K562 (cell line): ENCODE results near the gene RNF144A. TPM values are rescaled to one million over a fixed set of nuclear protein-coding genes. Genes with fewer than 3 reads are reported as not detected.
A peak's percentile ranks its signal among the peaks of the same experiment; 100 is the strongest.

Source experiments
- BDP1 ChIP-seq: IDR thresholded peaks from 3 replicates; pipeline ENCODE4 v1.6.1; 2011; ENCODE audit not compliant: insufficient read length, insufficient read depth
- CCNT2 ChIP-seq: IDR thresholded peaks from 2 replicates; pipeline ENCODE4 v1.6.1; 2011; ENCODE audit warnings: borderline replicate concordance, low read depth, mild to moderate bottlenecking, moderate library complexity, mixed read lengths, low read length; ENCODE audit not compliant: insufficient read length; ENCODE audit errors: extremely low read depth
- FOXP4 ChIP-seq: sonication (generic); formaldehyde crosslinking; IDR thresholded peaks from 2 replicates; pipeline ENCODE4 v1.8.0; 2022; ENCODE audit warnings: mild to moderate bottlenecking, missing genetic modification reagents, borderline replicate concordance
- MCM7 ChIP-seq, 2 experiments: fragments of 450-650 bp; IDR thresholded peaks; 2 replicates each; pipeline ENCODE4 v1.6.1; 2016 to 2018
- POU5F1 ChIP-seq: fragments of 150-350 bp; IDR thresholded peaks from 2 replicates; pipeline ENCODE4 v1.6.1; 2014; ENCODE audit warnings: borderline replicate concordance, low read length, low read depth, mild to moderate bottlenecking; ENCODE audit not compliant: partially characterized antibody
- RERE ChIP-seq: sonication (generic); formaldehyde crosslinking; IDR thresholded peaks from 2 replicates; pipeline ENCODE4 v1.8.0; 2023; ENCODE audit warnings: missing genetic modification reagents, mild to moderate bottlenecking, borderline replicate concordance
- STAT5B ChIP-seq: fragments of 250-450 bp; sonication (Bioruptor Pico); IDR thresholded peaks from 2 replicates; pipeline ENCODE4 v1.8.0; 2021; ENCODE audit warnings: mild to moderate bottlenecking, inconsistent platforms
- polyA plus RNA-seq, 8 experiments: library from polyadenylated mRNA; depleted of rRNA in 4 of 8; stranded (reverse) in 5 of 8; unstranded in 3 of 8; fragments of >200 nt; fragmentation: Nextera tagmentation in 2 of 8; fragmentation: Illumina TruSeq in 1 of 8; extraction: Ambion mirVana in 2 of 8; extraction: Trizol in 1 of 8; gene quantifications; 2 replicates each; pipeline versions ENCODE4 v1.2.1 to v1.2.3, GENCODE V29; 2011 to 2014; ENCODE audit warnings: inconsistent platforms in 1 of 8, missing spikeins in 1 of 8
- total RNA-seq, 7 experiments: library from RNA; depleted of rRNA in 6 of 7; stranded (reverse); fragments of >200 nt in 6 of 7; fragmentation: Illumina TruSeq in 2 of 7; extraction: Trizol in 2 of 7; gene quantifications; 2 replicates each; pipeline versions ENCODE4 v1.2.1 to v1.2.3, GENCODE V29; 2011 to 2021; ENCODE audit warnings: low replicate concordance in 1 of 7
- TF ChIP-seq, protein P1 (sequence below): fragments of 250-450 bp; sonication (Bioruptor Pico); IDR thresholded peaks from 2 replicates; pipeline ENCODE4 v1.4.0; 2020; ENCODE audit warnings: mild to moderate bottlenecking, moderate library complexity, borderline replicate concordance
- TF ChIP-seq, protein P2 (sequence below), 3 experiments: fragments of 200-800 bp in 1 of 3; fragments of 250-450 bp in 1 of 3; fragments of 450-650 bp in 1 of 3; sonication (Bioruptor Pico) in 1 of 3; sonication (Bioruptor generic) in 1 of 3; formaldehyde crosslinking in 1 of 3; IDR thresholded peaks; 2 replicates each; pipeline versions ENCODE4 v1.6.1 to v1.8.0; 2016 to 2022; ENCODE audit warnings: mild to moderate bottlenecking in 2 of 3, missing genetic modification characterization in 2 of 3, missing compliant biosample characterization in 1 of 3, moderate library complexity in 1 of 3

Gene RNF144A
- total and polyA plus RNA-seq, 9 of the 15 experiments (the other 6 are each of a cell fraction or from before 2014, with no cell fraction given) = 0.96 to 11.3 (median 6.2) TPM

DNA sequence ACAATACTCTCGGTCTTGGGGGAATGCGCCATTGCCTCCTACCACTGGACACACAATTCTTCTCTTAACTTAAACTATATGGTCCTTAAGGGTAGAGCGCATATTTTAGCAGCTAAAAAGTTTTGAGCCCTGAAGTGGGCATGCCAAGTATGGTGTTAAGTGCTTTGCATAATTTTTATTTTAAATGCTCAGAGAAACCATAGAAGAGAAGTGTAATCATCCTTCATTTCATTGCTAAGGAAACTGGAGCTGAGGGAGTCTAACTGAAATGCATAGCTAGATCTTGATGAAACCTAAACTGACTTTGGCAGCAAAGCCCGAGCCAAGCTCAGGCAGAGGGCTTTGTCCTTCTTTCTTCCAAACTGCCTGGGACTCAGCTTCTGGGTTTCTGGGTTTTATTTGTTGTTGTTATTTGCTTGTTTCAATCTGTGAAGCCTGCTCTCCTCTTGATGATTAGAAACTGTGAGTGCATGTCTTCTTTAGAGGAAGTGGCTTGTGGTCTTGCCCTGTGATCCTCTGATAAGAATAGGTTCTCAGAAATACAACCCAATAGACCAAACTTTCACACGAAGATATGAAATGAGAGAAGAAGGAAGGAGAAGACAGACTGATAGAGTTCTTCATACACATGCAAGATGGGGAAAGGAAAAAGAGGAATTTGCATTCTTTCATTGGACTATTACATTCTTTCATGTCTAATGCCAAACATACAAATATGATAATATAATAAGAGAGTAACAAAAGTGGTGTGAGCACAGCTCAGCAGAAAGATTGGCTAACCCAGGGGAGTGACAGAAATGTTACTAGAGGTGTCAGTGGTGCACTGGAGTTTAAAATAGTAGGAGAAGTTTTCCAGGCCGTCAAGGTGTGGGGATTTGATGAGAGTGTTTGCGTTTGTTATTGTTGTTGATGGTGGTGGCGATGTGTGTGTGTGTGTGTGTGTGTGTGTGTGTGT, 7.5 kb upstream of the RNF144A start (continued):
- TF ChIP-seq RERE (no peak), STAT5B (CRISPR knock-in tag) (no peak), BDP1 (no peak), CCNT2 (peak; percentile 92), POU5F1 (no peak), FOXP4 (CRISPR knock-in tag) (no peak), MCM7 (IDR thresholded peaks at IDR 0.05) (no peak)
- TF ChIP-seq, protein P1, sequence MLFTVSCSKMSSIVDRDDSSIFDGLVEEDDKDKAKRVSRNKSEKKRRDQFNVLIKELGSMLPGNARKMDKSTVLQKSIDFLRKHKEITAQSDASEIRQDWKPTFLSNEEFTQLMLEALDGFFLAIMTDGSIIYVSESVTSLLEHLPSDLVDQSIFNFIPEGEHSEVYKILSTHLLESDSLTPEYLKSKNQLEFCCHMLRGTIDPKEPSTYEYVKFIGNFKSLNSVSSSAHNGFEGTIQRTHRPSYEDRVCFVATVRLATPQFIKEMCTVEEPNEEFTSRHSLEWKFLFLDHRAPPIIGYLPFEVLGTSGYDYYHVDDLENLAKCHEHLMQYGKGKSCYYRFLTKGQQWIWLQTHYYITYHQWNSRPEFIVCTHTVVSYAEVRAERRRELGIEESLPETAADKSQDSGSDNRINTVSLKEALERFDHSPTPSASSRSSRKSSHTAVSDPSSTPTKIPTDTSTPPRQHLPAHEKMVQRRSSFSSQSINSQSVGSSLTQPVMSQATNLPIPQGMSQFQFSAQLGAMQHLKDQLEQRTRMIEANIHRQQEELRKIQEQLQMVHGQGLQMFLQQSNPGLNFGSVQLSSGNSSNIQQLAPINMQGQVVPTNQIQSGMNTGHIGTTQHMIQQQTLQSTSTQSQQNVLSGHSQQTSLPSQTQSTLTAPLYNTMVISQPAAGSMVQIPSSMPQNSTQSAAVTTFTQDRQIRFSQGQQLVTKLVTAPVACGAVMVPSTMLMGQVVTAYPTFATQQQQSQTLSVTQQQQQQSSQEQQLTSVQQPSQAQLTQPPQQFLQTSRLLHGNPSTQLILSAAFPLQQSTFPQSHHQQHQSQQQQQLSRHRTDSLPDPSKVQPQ (CRISPR knock-in tag) = no peak
- TF ChIP-seq, protein P2, sequence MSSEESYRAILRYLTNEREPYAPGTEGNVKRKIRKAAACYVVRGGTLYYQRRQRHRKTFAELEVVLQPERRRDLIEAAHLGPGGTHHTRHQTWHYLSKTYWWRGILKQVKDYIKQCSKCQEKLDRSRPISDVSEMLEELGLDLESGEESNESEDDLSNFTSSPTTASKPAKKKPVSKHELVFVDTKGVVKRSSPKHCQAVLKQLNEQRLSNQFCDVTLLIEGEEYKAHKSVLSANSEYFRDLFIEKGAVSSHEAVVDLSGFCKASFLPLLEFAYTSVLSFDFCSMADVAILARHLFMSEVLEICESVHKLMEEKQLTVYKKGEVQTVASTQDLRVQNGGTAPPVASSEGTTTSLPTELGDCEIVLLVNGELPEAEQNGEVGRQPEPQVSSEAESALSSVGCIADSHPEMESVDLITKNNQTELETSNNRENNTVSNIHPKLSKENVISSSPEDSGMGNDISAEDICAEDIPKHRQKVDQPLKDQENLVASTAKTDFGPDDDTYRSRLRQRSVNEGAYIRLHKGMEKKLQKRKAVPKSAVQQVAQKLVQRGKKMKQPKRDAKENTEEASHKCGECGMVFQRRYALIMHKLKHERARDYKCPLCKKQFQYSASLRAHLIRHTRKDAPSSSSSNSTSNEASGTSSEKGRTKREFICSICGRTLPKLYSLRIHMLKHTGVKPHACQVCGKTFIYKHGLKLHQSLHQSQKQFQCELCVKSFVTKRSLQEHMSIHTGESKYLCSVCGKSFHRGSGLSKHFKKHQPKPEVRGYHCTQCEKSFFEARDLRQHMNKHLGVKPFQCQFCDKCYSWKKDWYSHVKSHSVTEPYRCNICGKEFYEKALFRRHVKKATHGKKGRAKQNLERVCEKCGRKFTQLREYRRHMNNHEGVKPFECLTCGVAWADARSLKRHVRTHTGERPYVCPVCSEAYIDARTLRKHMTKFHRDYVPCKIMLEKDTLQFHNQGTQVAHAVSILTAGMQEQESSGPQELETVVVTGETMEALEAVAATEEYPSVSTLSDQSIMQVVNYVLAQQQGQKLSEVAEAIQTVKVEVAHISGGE (CRISPR knock-in tag; IDR thresholded peaks at IDR 0.05) = no peak
